Fibroblast of mammary gland (primary cell): ENCODE data around the gene SRRM3.
"Not testable (repeated sequence)": the region's sequence is repeated elsewhere in the genome, so short reads cannot be mapped to it uniquely, and the experiment has no call there.

ENCODE experiments used
- DNase-seq: peaks from one replicate; pipeline ENCODE4 v3.0.0-alpha.2; 2010; ENCODE audit warnings: low read depth
- H3K4me3 ChIP-seq: 2 replicates; pipeline ENCODE4 v1.5.1; 2011; ENCODE audit warnings: low read depth, mild to moderate bottlenecking, low read length, moderate library complexity; ENCODE audit not compliant: control insufficient read depth
- CTCF ChIP-seq: conservative IDR thresholded peaks from 2 replicates; pipeline ENCODE4 v1.5.1; 2011; ENCODE audit warnings: low read depth, low read length, inconsistent platforms; ENCODE audit not compliant: control insufficient read depth, insufficient read depth

The SRRM3 gene

GRCh38 chr7:76329479-76329878, 127.8 kb downstream of the SRRM3 start:
- no peak for DNase-seq
- H3K4me3 ChIP-seq, result no peak overlapping the region
- TF ChIP-seq CTCF, result no peak

GRCh38 chr7:76330261-76330660, 128.6 kb downstream of the SRRM3 start:
- no peak for TF ChIP-seq CTCF
- DNase-seq, result no peak
- no peak overlapping the region for H3K4me3 ChIP-seq

GRCh38 chr7:76330673-76331072, 129.0 kb downstream of the SRRM3 start:
- no peak for DNase-seq
- peak; percentile 5 for TF ChIP-seq CTCF
- no peak overlapping the region for H3K4me3 ChIP-seq

- DNase-seq, result no peak
- no peak for TF ChIP-seq CTCF
- H3K4me3 ChIP-seq, result no peak overlapping the region
These were observed 130.4 kb downstream of the SRRM3 start for GRCh38 chr7:76332078-76332477.

GRCh38 chr7:76333511-76334101, 131.9 kb downstream of the SRRM3 start:
- DNase-seq, result peak; percentile 40
- H3K4me3 ChIP-seq, result no peak overlapping the region
- no peak for TF ChIP-seq CTCF

- no peak overlapping the region for H3K4me3 ChIP-seq
- no peak for DNase-seq
- no peak for TF ChIP-seq CTCF
These were observed 132.7 kb downstream of the SRRM3 start for GRCh38 chr7:76334320-76334967.

- H3K4me3 ChIP-seq, DNase-seq: not testable (repeated sequence)
These were observed 133.7 kb downstream of the SRRM3 start for GRCh38 chr7:76335417-76335816.
